Calu3 (cell line): ENCODE data around the gene C2orf76. TPM values are rescaled to one million over a fixed set of nuclear protein-coding genes. Genes with fewer than 3 reads are reported as not detected.
A peak's percentile ranks its signal among the peaks of the same experiment; 100 is the strongest.

Experiments
- BruUV-seq: library from RNA; stranded (reverse); fragments of 400-500 nt; replicated peaks from 2 replicates; lab custom pipeline; 2021; lab: Mats Ljungman, UMichigan
- CTCF ChIA-PET: fragments of 300-600 bp; sonication (Branson Sonifier 250); formaldehyde crosslinking; loops from one replicate; lab custom pipeline; 2022; ENCODE audit warnings: antibody characterized with exemption; lab: Charles Lee
- DNase-seq: peaks from one replicate; pipeline ENCODE4 v3.0.0; 2022
- H3K27ac Mint-ChIP-seq: one replicate; pipeline ENCODE4 v1.8.0; 2022; ENCODE audit warnings: mixed read lengths; ENCODE audit not compliant: unreplicated experiment
- H3K27me3 Mint-ChIP-seq: one replicate; pipeline ENCODE4 v1.8.0; 2022; ENCODE audit warnings: mixed read lengths; ENCODE audit not compliant: unreplicated experiment
- H3K36me3 Mint-ChIP-seq: one replicate; pipeline ENCODE4 v1.8.0; 2022; ENCODE audit warnings: mild to moderate bottlenecking, moderate library complexity, mixed read lengths; ENCODE audit not compliant: insufficient read depth, unreplicated experiment
- H3K4me1 Mint-ChIP-seq: one replicate; pipeline ENCODE4 v1.8.0; 2022; ENCODE audit warnings: mild to moderate bottlenecking, low read depth, mixed read lengths; ENCODE audit not compliant: unreplicated experiment
- H3K4me3 Mint-ChIP-seq: one replicate; pipeline ENCODE4 v1.8.0; 2022; ENCODE audit warnings: mild to moderate bottlenecking, low read depth, moderate library complexity, mixed read lengths; ENCODE audit not compliant: unreplicated experiment
- H3K9me3 Mint-ChIP-seq: one replicate; pipeline ENCODE4 v1.8.0; 2022; ENCODE audit warnings: low read depth, mixed read lengths; ENCODE audit not compliant: unreplicated experiment
- intact Hi-C: fragments of 100-400 bp; cut with micrococcal nuclease; formaldehyde crosslinking; loops from one replicate; pipeline ENCODE4 v1.10.0; 2022; ENCODE audit not compliant: unreplicated experiment
- total RNA-seq: library from RNA; stranded (reverse); gene quantifications from 2 replicates; pipeline ENCODE4 v1.2.3, GENCODE V29; 2022
- TF ChIP-seq, protein P1 (sequence below): fragments of 200-600 bp; IDR thresholded peaks from one replicate; pipeline ENCODE4 v1.8.0; 2022; ENCODE audit warnings: antibody characterized with exemption; ENCODE audit not compliant: unreplicated experiment

C2orf76 gene
- total RNA-seq, 1 experiment from 2014 or later, result 7.1 TPM

DNA sequence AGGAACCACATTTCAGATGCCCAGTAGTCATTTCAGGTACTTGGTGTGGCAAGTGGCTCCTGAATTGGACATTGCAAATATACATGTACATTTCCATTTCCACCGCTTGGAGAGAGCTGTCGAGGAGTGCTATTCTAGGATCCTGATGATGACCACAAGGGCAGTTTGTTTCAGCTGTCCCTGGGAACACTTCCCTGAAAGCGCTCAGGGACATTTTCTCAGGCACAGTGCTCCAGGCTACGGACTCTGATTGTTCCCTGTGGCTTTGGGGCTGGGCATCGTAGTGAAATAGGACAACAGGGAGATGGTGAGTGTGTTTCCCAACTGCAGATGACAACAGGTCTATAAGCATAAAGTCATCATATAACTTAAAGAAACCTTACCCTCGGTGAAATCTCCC is 3.2 kb upstream of the C2orf76 start:
- Mint-ChIP-seq H3K4me3 (no peak overlapping the region), H3K9me3 (no peaks in the 10 kb centered on the region), H3K36me3 (peaks cover 55% of the 10 kb centered on the region), H3K27me3 (no peaks in the 10 kb centered on the region), H3K4me1 (peaks cover 13% of the 10 kb centered on the region), H3K27ac (no peak overlapping the region)
- TF ChIP-seq, protein P1, sequence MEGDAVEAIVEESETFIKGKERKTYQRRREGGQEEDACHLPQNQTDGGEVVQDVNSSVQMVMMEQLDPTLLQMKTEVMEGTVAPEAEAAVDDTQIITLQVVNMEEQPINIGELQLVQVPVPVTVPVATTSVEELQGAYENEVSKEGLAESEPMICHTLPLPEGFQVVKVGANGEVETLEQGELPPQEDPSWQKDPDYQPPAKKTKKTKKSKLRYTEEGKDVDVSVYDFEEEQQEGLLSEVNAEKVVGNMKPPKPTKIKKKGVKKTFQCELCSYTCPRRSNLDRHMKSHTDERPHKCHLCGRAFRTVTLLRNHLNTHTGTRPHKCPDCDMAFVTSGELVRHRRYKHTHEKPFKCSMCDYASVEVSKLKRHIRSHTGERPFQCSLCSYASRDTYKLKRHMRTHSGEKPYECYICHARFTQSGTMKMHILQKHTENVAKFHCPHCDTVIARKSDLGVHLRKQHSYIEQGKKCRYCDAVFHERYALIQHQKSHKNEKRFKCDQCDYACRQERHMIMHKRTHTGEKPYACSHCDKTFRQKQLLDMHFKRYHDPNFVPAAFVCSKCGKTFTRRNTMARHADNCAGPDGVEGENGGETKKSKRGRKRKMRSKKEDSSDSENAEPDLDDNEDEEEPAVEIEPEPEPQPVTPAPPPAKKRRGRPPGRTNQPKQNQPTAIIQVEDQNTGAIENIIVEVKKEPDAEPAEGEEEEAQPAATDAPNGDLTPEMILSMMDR, result no peak
- BruUV-seq, result no TSS peak
- intact Hi-C loops, result no loop called here
- no peak for DNase-seq
- CTCF ChIA-PET, result interaction anchor here (0.6 kb wide), 1 partner anchor 22 kb away, joined by 8 read pairs; no protein-coding TSS in a partner anchor

DNA sequence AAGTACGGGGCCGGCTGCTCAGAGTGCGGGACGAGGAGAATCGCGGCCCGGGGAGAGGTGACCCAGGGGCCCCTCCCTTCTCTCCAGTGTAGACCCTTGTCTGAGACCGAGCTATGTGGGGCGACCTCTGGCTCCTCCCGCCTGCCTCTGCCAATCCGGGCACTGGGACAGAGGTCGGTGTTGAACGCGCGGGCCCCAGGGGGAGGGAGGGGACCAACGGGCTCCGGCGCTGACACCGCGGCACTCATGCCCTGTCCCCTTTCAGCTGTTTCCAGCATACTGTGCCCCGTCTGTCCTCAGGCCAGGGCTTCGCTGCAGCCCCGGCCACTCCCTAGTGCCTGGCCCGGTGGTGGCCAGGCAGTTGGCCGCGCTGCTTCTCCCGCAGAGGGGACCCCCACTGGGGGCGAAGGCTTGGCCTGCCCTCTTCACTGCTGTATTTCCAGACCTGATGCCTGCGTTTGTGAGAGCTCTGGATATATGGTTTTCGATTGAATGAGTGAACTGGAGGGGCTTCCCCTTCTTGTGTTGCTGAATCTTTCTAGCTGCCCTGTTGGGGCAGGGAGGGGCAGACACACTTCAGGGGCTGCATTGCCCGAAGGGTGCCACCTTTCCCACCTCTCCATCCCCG is 952 bp upstream of the C2orf76 start:
- DNase-seq, result peak; percentile 63
- no TSS peak for BruUV-seq
- H3K36me3 Mint-ChIP-seq, result peaks cover 44% of the 10 kb centered on the region
- intact Hi-C loops, result no loop called here
- H3K4me1 Mint-ChIP-seq, result peaks cover 20% of the 10 kb centered on the region
- H3K27ac Mint-ChIP-seq, result peak overlapping the region; percentile 87
- peak overlapping the region; percentile 60 for H3K4me3 Mint-ChIP-seq
- H3K9me3 Mint-ChIP-seq, result no peaks in the 10 kb centered on the region
- no peaks in the 10 kb centered on the region for H3K27me3 Mint-ChIP-seq
- TF ChIP-seq, protein P1, result no peak
- CTCF ChIA-PET, result interaction anchor here (1.1 to 1.4 kb wide), 2 partner anchors 12 to 16 kb away, joined by 3 to 5 read pairs; no protein-coding TSS in a partner anchor

DNA sequence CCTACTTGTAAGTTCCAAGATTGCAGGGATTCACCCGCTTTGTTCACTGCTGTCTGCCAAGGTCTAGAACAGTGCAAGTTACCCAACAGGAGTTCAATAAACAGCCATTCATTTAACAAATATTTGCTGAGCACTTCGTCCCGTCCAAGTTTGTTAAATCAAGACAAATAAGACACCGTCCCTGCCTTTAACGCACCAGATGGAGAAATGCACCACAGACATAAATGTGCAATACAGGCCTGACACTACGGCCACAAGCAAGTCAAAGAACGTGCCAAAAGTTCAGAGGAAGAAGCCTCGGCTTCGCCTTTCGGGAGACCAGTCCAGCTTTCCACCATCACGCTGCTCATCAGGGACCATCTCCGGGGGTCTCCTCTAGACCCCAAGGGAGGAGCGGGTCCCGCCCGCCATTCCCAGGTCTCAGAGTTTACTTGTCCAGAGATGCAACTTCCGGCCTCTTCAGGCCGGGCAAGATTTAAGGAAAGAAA is 429 bp downstream of the C2orf76 start:
- DNase-seq, result no peak
- CTCF ChIA-PET, result interaction anchor here (0.6 to 1.4 kb wide), 4 partner anchors 15 to 124 kb away, joined by 3 to 5 read pairs (median 3); no protein-coding TSS in a partner anchor
- H3K4me3 Mint-ChIP-seq, result peak overlapping the region; percentile 60
- H3K9me3 Mint-ChIP-seq, result no peaks in the 10 kb centered on the region
- BruUV-seq, result TSS peak; percentile 92
- intact Hi-C loops, result no loop called here
- peak overlapping the region; percentile 87 for H3K27ac Mint-ChIP-seq
- H3K36me3 Mint-ChIP-seq, result peaks cover 38% of the 10 kb centered on the region
- TF ChIP-seq, protein P1, result no peak
- H3K27me3 Mint-ChIP-seq, result no peaks in the 10 kb centered on the region
- peaks cover 23% of the 10 kb centered on the region for H3K4me1 Mint-ChIP-seq

DNA sequence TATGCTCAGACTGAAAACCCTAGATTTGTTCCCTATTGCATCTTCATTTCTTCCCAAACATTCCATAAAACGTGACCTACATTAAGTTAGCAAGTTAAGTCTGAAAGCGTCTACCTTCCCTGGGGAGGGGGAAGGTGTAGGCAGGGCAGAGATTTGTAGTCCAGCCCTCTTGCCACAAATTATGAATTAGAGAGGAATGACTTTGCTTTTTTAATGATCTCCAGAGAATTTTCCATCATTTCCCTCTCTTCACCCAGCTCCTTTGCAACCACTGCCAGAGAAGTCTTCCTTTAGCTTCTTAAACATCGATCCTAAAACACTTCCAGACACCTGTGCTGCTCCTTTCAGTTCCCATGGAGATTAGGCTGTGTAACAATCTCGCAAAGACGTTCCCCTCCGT is 1.2 kb downstream of the C2orf76 start:
- TF ChIP-seq, protein P1, result no peak
- intact Hi-C loops, result no loop called here
- no peak for DNase-seq
- Mint-ChIP-seq H3K27me3 (no peaks in the 10 kb centered on the region), H3K9me3 (no peaks in the 10 kb centered on the region), H3K4me3 (peak overlapping the region; percentile 60), H3K36me3 (peaks cover 38% of the 10 kb centered on the region), H3K4me1 (peaks cover 23% of the 10 kb centered on the region), H3K27ac (no peak overlapping the region)
- BruUV-seq, result no TSS peak
- CTCF ChIA-PET, result interaction anchor here (0.6 kb wide), 1 partner anchor 26 kb away, joined by 3 read pairs; no protein-coding TSS in a partner anchor
